DND-41 (cell line): Measurements from ENCODE around the gene BTRC.

Experiments
- ATAC-seq: fragments of 200-7000 bp; cut with Tn5 transposase; 3 replicates; pipeline ENCODE4 v1.9.1; 2021; ENCODE audit warnings: low read depth; ENCODE audit not compliant: insufficient read depth
- DNase-seq: peaks from one replicate; pipeline ENCODE4 v3.0.0-alpha.2; 2020
- H2AFZ ChIP-seq: 2 replicates; pipeline ENCODE4 v1.6.0; 2012; ENCODE audit warnings: low read depth, low read length
- H3K27ac ChIP-seq: 2 replicates; pipeline ENCODE4 v1.5.1; 2012; ENCODE audit warnings: low read length, inconsistent platforms
- H3K27me3 ChIP-seq: fragments of 200-600 bp; sonication (generic); 2 replicates; pipeline ENCODE4 v1.6.0; 2012; ENCODE audit warnings: low read length, mild to moderate bottlenecking, inconsistent platforms; ENCODE audit not compliant: insufficient read depth, poor library complexity
- H3K36me3 ChIP-seq: 2 replicates; pipeline ENCODE4 v1.5.1; 2012; ENCODE audit warnings: low read length, inconsistent platforms; ENCODE audit not compliant: insufficient read depth
- H3K4me1 ChIP-seq: 2 replicates; pipeline ENCODE4 v1.5.1; 2012; ENCODE audit warnings: mild to moderate bottlenecking, low read length; ENCODE audit not compliant: insufficient read depth
- H3K4me2 ChIP-seq: 2 replicates; pipeline ENCODE4 v1.6.0; 2012; ENCODE audit warnings: mild to moderate bottlenecking, moderate library complexity, low read length, inconsistent platforms; ENCODE audit not compliant: insufficient read depth
- H3K4me3 ChIP-seq, 2 experiments: fragments of 200-600 bp in 1 of 2; shearing (Covaris generic) in 1 of 2; 2 replicates each; pipeline ENCODE4 v1.5.1; 2012 to 2016; ENCODE audit warnings: inconsistent platforms in 2 of 2, low read length in 2 of 2, mild to moderate bottlenecking in 2 of 2, low read depth in 1 of 2, moderate library complexity in 1 of 2
- H3K79me2 ChIP-seq: 2 replicates; pipeline ENCODE4 v1.6.0; 2012; ENCODE audit warnings: low read length, inconsistent platforms; ENCODE audit not compliant: insufficient read depth
- H3K9ac ChIP-seq: 2 replicates; pipeline ENCODE4 v1.6.0; 2012; ENCODE audit warnings: low read depth, mild to moderate bottlenecking, inconsistent platforms, low read length, moderate library complexity
- H3K9me3 ChIP-seq: 2 replicates; pipeline ENCODE4 v1.5.1; 2012; ENCODE audit warnings: low read length, moderate library complexity, mild to moderate bottlenecking, inconsistent platforms; ENCODE audit not compliant: insufficient read depth, severe bottlenecking
- H4K20me1 ChIP-seq: 2 replicates; pipeline ENCODE4 v1.6.0; 2012; ENCODE audit warnings: low read length; ENCODE audit not compliant: insufficient read depth
- EZH2 ChIP-seq: IDR thresholded peaks from 3 replicates; pipeline ENCODE4 v1.6.1; 2012; ENCODE audit warnings: borderline replicate concordance, low read depth, mild to moderate bottlenecking, moderate library complexity, low read length, inconsistent platforms; ENCODE audit not compliant: severe bottlenecking
- TF ChIP-seq, protein P1 (sequence below): IDR thresholded peaks from 2 replicates; pipeline ENCODE4 v1.5.1; 2012; ENCODE audit warnings: borderline replicate concordance, low read length, moderate library complexity, mild to moderate bottlenecking; ENCODE audit not compliant: poor library complexity, severe bottlenecking; ENCODE audit errors: extremely low read depth

BTRC gene

DNA sequence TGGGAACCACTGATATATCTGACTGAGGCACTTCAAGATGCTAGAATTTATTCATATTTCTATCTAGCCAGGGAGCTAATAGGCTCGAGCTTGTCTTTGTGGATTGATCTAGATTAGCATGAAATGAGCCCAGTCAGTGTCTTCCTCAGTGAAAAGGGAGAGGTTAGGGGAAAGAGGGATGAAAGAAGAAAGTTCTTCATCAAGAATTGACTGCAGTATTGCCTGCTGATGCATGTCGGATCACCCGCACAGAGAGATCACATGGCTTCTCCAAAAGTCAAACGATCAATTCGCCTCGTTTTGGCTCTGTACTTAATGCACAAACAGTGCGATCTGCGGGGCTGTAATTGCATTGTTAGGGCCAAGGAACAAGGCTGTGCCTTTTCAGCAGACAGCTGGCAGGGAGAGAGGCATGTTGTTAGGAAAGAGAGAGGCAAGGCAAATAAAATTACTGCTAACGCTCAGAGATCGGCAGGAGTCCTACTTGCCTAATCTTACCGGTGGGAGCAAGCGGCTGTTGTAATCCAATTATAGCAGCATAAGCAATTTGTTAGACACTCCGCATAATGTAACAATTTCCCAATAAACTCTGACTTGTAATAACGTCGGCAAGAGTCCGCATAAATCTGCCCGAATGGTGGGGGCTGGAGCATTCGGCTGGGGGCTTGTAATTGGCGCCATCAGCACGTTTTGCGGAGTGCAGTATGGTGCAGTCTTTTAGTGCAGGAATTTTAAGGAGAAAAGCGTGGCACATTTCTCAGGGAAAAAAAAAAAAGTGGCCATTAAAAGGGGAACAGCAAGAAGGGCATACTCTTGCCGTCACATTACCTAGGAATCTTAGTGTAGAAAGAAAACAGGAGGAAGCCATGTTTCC, 132.0 kb downstream of the BTRC start:
- no peaks in the 10 kb centered on the region for H3K79me2 ChIP-seq
- no peaks in the 10 kb centered on the region for H3K27me3 ChIP-seq
- no peaks in the 10 kb centered on the region for H3K4me1 ChIP-seq
- H2AFZ ChIP-seq, result no peak overlapping the region
- H3K27ac ChIP-seq, result no peak overlapping the region
- H4K20me1 ChIP-seq, result no peaks in the 10 kb centered on the region
- no peak overlapping the region for H3K9ac ChIP-seq
- TF ChIP-seq, protein P1, sequence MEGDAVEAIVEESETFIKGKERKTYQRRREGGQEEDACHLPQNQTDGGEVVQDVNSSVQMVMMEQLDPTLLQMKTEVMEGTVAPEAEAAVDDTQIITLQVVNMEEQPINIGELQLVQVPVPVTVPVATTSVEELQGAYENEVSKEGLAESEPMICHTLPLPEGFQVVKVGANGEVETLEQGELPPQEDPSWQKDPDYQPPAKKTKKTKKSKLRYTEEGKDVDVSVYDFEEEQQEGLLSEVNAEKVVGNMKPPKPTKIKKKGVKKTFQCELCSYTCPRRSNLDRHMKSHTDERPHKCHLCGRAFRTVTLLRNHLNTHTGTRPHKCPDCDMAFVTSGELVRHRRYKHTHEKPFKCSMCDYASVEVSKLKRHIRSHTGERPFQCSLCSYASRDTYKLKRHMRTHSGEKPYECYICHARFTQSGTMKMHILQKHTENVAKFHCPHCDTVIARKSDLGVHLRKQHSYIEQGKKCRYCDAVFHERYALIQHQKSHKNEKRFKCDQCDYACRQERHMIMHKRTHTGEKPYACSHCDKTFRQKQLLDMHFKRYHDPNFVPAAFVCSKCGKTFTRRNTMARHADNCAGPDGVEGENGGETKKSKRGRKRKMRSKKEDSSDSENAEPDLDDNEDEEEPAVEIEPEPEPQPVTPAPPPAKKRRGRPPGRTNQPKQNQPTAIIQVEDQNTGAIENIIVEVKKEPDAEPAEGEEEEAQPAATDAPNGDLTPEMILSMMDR, result no peak
- TF ChIP-seq EZH2, result no peak
- H3K4me2 ChIP-seq, result no peak overlapping the region
- ATAC-seq (no peak), DNase-seq (no peak)
- peaks cover 2% of the 10 kb centered on the region; the same call in 1 of the 2 replicates for H3K36me3 ChIP-seq
- H3K4me3 ChIP-seq, result no peak overlapping the region
- H3K9me3 ChIP-seq, result no peaks in the 10 kb centered on the region

DNA sequence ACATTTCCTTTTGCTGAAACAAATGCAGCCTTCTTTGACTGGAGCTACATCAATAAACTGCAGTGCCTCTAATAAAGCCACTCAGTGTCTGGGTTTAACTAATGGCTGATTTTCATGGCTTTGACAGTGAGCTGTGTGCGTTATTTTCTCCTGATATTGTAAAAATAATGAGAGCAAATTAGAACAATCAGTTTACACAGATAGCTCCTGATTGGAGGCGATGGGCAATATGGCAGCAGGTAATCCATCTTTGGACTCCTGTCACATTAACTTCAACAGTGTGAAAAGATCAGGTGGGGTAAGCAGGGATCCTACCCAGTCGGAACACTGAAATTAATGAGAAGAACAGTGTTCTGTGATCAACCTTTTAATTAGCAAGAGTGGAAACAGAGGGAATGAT, 133.4 kb downstream of the BTRC start:
- no peaks in the 10 kb centered on the region for H3K27me3 ChIP-seq
- no peaks in the 10 kb centered on the region for H3K79me2 ChIP-seq
- no peaks in the 10 kb centered on the region for H4K20me1 ChIP-seq
- no peaks in the 10 kb centered on the region for H3K9me3 ChIP-seq
- no peak for TF ChIP-seq EZH2
- TF ChIP-seq, protein P1, result no peak
- ATAC-seq, result no peak
- H3K4me3 ChIP-seq, result no peak overlapping the region
- no peak overlapping the region for H3K4me2 ChIP-seq
- no peak overlapping the region for H3K9ac ChIP-seq
- DNase-seq, result no peak
- no peaks in the 10 kb centered on the region for H3K36me3 ChIP-seq
- no peaks in the 10 kb centered on the region for H3K4me1 ChIP-seq
- H2AFZ ChIP-seq, result no peak overlapping the region
- H3K27ac ChIP-seq, result no peak overlapping the region

DNA sequence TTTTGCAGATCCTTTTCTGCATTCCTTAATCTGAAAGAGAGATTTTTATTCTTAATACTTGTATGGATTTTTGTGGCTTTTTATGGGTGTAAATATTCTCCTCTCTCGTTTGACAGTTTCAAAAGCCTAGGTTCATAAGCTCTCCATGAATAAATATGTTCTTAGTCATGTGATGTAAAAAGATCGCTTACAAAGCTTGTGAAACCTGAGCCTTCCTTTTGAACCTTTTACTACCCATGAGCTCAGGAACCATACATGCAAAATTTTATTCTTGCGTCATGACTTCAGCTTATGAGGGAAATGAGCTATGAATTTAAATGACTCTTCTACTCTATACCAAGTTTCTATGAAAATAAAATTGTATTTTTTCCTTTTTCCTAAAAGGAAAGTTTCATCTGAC, 135.4 kb downstream of the BTRC start:
- no peak for ATAC-seq

More for the DNA sequence above, 135.4 kb downstream of the BTRC start:
- H3K4me1 ChIP-seq, result no peaks in the 10 kb centered on the region
- H3K27me3 ChIP-seq, result no peaks in the 10 kb centered on the region
- no peaks in the 10 kb centered on the region for H3K9me3 ChIP-seq
- TF ChIP-seq, protein P1, result no peak
- no peak for TF ChIP-seq EZH2
- H4K20me1 ChIP-seq, result no peaks in the 10 kb centered on the region
- no peak overlapping the region for H3K9ac ChIP-seq
- no peak overlapping the region for H3K27ac ChIP-seq
- no peaks in the 10 kb centered on the region for H3K79me2 ChIP-seq
- no peak for DNase-seq
- no peak overlapping the region for H3K4me3 ChIP-seq
- H3K4me2 ChIP-seq, result no peak overlapping the region
- no peak overlapping the region for H2AFZ ChIP-seq
- H3K36me3 ChIP-seq, result no peaks in the 10 kb centered on the region
